ENCODE measurements around the gene ALK. TPM values are rescaled to one million over a fixed set of nuclear protein-coding genes. Genes with fewer than 3 reads are reported as not detected.

ALK gene
- total RNA-seq, 1 experiment from 2014 or later = not detected

GRCh38 chr2:29314816-29315571 is 606.4 kb downstream of the ALK start:
- DNase-seq = peak; percentile 33
- H3K27ac ChIP-seq (ENCODE audit: insufficient read length, low read depth, low read length) = no peak overlapping the region

More at GRCh38 chr2:29314816-29315571, 606.4 kb downstream of the ALK start:
- Histone ChIP-seq H3K23me2 (ENCODE audit: insufficient read length, low read depth, low read length, poor library complexity, severe bottlenecking) (no peaks in the 10 kb centered on the region), H3K4me1 (ENCODE audit: insufficient read depth, low read length) (no peaks in the 10 kb centered on the region), H3K4me2 (ENCODE audit: insufficient read depth, insufficient read length, low read length) (no peak overlapping the region), H4K8ac (replicated peaks; ENCODE audit: insufficient read length, low read depth, low read length) (no peak overlapping the region), H3K14ac (ENCODE audit: insufficient read depth, low read length) (no peak overlapping the region), H3K56ac (ENCODE audit: insufficient read length, low read depth, low read length) (no peak overlapping the region), H4K20me1 (ENCODE audit: control insufficient read depth, insufficient read depth, insufficient read length) (no peaks in the 10 kb centered on the region), H2AK5ac (ENCODE audit: insufficient read length, low read length) (no peak overlapping the region), H3K79me1 (ENCODE audit: insufficient read depth, low read depth, low read length, poor library complexity, severe bottlenecking) (no peaks in the 10 kb centered on the region), H3K79me2 (ENCODE audit: insufficient read depth, low read length) (no peaks in the 10 kb centered on the region), H2BK12ac (ENCODE audit: insufficient read length, low read depth, low read length) (no peak overlapping the region), H2BK5ac (ENCODE audit: insufficient read length, low read length) (no peak overlapping the region), H3K27me3 (ENCODE audit: insufficient read depth, low read length) (no peaks in the 10 kb centered on the region), H4K91ac (ENCODE audit: insufficient read length, low read depth, low read length) (no peak overlapping the region), H3K4ac (ENCODE audit: low read depth, low read length) (no peak overlapping the region), H3K9me3 (ENCODE audit: control insufficient read depth, low read depth, low read length) (no peaks in the 10 kb centered on the region), H3K23ac (ENCODE audit: insufficient read length, low read depth, low read length) (no peak overlapping the region), H4K5ac (ENCODE audit: insufficient read length, low read depth, low read length) (no peak overlapping the region), H3T11ph (ENCODE audit: low read length) (no peak overlapping the region), H2AFZ (ENCODE audit: low read length) (no peak overlapping the region), H3K9ac (ENCODE audit: extremely low read depth, insufficient read length, low read length) (no peak overlapping the region), H2BK20ac (ENCODE audit: low read depth, low read length, poor library complexity, severe bottlenecking) (no peak overlapping the region), H2BK15ac (ENCODE audit: low read depth, low read length) (no peak overlapping the region), H2BK120ac (ENCODE audit: low read depth, low read length, poor library complexity, severe bottlenecking) (no peak overlapping the region), H3K18ac (ENCODE audit: insufficient read length, low read depth, low read length) (no peak overlapping the region)
- Mint-ChIP-seq H3K27ac (no peak overlapping the region), H3K36me3 (ENCODE audit: insufficient read depth in 1 of 3, low read depth in 3 of 3) (no peaks in the 10 kb centered on the region), H3K27me3 (ENCODE audit: low read depth) (peaks cover 5% of the 10 kb centered on the region; the same call in 1 of the 2 replicates), H3K9me3 (no peaks in the 10 kb centered on the region), H3K4me3 (no peak overlapping the region), H3K4me1 (peaks cover 10 to 13% of the 10 kb centered on the region in 2 experiments)
- no CpG with 5 or more reads among the region's 18 CpGs for WGBS (ENCODE audit: extremely low coverage, insufficient read length, low lambda C conversion rate)
- no peak for TF ChIP-seq CTCF (conservative IDR thresholded peaks at IDR 0.05)
